K562 (cell line): ENCODE results near the gene CENPH. TPM values are rescaled to one million over a fixed set of nuclear protein-coding genes. Genes with fewer than 3 reads are reported as not detected.
A peak's percentile ranks its signal among the peaks of the same experiment; 100 is the strongest.

Source experiments
- ATF6 ChIP-seq: sonication (generic); formaldehyde crosslinking; IDR thresholded peaks from 2 replicates; pipeline ENCODE4 v1.4.0; 2020; ENCODE audit warnings: mild to moderate bottlenecking, missing genetic modification reagents
- FUS ChIP-seq: fragments of 200-400 bp; formaldehyde crosslinking; optimal IDR thresholded peaks from 2 replicates; pipeline ENCODE3; 2017; ENCODE audit warnings: low read depth, low read length
- HNRNPUL1 ChIP-seq: fragments of 200-400 bp; formaldehyde crosslinking; IDR thresholded peaks from 2 replicates; pipeline ENCODE4 v1.6.1; 2017; ENCODE audit warnings: low read length
- NR2C2 ChIP-seq, 2 experiments: fragments of 200-800 bp in 1 of 2; sonication (Bioruptor generic) in 1 of 2; sonication (generic) in 1 of 2; formaldehyde crosslinking in 1 of 2; IDR thresholded peaks; 2 replicates each; pipeline versions ENCODE4 v1.6.1 to v1.8.0; 2016 to 2022; ENCODE audit warnings: mild to moderate bottlenecking in 1 of 2, missing compliant biosample characterization in 1 of 2, missing genetic modification characterization in 1 of 2, missing genetic modification reagents in 1 of 2
- PBX2 ChIP-seq, 2 experiments: IDR thresholded peaks in 1 of 2; conservative IDR thresholded peaks in 1 of 2; 2 replicates each; pipeline ENCODE4 v1.6.1; 2016; ENCODE audit warnings: low read depth in 2 of 2, mild to moderate bottlenecking in 1 of 2, missing compliant biosample characterization in 1 of 2, missing genetic modification characterization in 1 of 2, moderate library complexity in 1 of 2
- SP1 ChIP-seq: sonication (generic); formaldehyde crosslinking; IDR thresholded peaks from 2 replicates; pipeline ENCODE4 v1.8.1; 2022; ENCODE audit warnings: mild to moderate bottlenecking, missing genetic modification reagents
- TBP ChIP-seq: optimal IDR thresholded peaks from 2 replicates; pipeline ENCODE3; 2011; ENCODE audit warnings: low read depth, low read length, improper control_type of control experiment
- ZBTB17 ChIP-seq: fragments of 450-650 bp; formaldehyde crosslinking; IDR thresholded peaks from 2 replicates; pipeline ENCODE4 v1.4.0; 2020; ENCODE audit warnings: mild to moderate bottlenecking
- ZNF445 ChIP-seq: fragments of 250-450 bp; sonication (Bioruptor Pico); IDR thresholded peaks from 2 replicates; pipeline ENCODE4 v1.4.0; 2020; ENCODE audit warnings: low read depth, mild to moderate bottlenecking, moderate library complexity
- polyA plus RNA-seq, 8 experiments: library from polyadenylated mRNA; depleted of rRNA in 4 of 8; stranded (reverse) in 5 of 8; unstranded in 3 of 8; fragments of >200 nt; fragmentation: Nextera tagmentation in 2 of 8; fragmentation: Illumina TruSeq in 1 of 8; extraction: Ambion mirVana in 2 of 8; extraction: Trizol in 1 of 8; gene quantifications; 2 replicates each; pipeline versions ENCODE4 v1.2.1 to v1.2.3, GENCODE V29; 2011 to 2014; ENCODE audit warnings: inconsistent platforms in 1 of 8, missing spikeins in 1 of 8
- total RNA-seq, 7 experiments: library from RNA; depleted of rRNA in 6 of 7; stranded (reverse); fragments of >200 nt in 6 of 7; fragmentation: Illumina TruSeq in 2 of 7; extraction: Trizol in 2 of 7; gene quantifications; 2 replicates each; pipeline versions ENCODE4 v1.2.1 to v1.2.3, GENCODE V29; 2011 to 2021; ENCODE audit warnings: low replicate concordance in 1 of 7
- TF ChIP-seq, protein P1 (sequence below): fragments of 200-800 bp; sonication (Bioruptor generic); IDR thresholded peaks from 2 replicates; pipeline ENCODE4 v1.6.1; 2017; ENCODE audit warnings: missing genetic modification characterization, missing compliant biosample characterization
- TF ChIP-seq, protein P2 (sequence below): sonication (generic); formaldehyde crosslinking; IDR thresholded peaks from 2 replicates; pipeline ENCODE4 v1.8.0; 2023; ENCODE audit warnings: mild to moderate bottlenecking, missing genetic modification reagents
- TF ChIP-seq, protein P3 (sequence below): fragments of 250-450 bp; sonication (Bioruptor Pico); IDR thresholded peaks from 2 replicates; pipeline ENCODE4 v1.4.0; 2020

The CENPH gene
- total and polyA plus RNA-seq, 9 of the 15 experiments (the other 6 are each of a cell fraction or from before 2014, with no cell fraction given): 10.5 to 124 (median 74.9) TPM

- TF ChIP-seq PBX2 (CRISPR knock-in tag; IDR thresholded peaks at IDR 0.05; ENCODE audit: low read depth) (no peak), PBX2 (tag; conservative IDR thresholded peaks at IDR 0.05; ENCODE audit: low read depth) (no peak), ATF6 (CRISPR knock-in tag) (0 out of 2 replicates have a peak, but pooled peaks have one; percentile 55), FUS (no peak), ZNF445 (no peak), ZBTB17 (CRISPR knock-in tag) (peak; percentile 70; the same call in 1 of the 2 replicates), HNRNPUL1 (no peak), TBP (peak; percentile 76), SP1 (no peak; the same call in 1 of the 2 replicates), NR2C2 (CRISPR knock-in tag; IDR thresholded peaks at IDR 0.05) (peak; percentile 79; the same call in 1 of the 2 replicates), NR2C2 (tag; IDR thresholded peaks at IDR 0.05) (peak; percentile 97)
- TF ChIP-seq, protein P1, sequence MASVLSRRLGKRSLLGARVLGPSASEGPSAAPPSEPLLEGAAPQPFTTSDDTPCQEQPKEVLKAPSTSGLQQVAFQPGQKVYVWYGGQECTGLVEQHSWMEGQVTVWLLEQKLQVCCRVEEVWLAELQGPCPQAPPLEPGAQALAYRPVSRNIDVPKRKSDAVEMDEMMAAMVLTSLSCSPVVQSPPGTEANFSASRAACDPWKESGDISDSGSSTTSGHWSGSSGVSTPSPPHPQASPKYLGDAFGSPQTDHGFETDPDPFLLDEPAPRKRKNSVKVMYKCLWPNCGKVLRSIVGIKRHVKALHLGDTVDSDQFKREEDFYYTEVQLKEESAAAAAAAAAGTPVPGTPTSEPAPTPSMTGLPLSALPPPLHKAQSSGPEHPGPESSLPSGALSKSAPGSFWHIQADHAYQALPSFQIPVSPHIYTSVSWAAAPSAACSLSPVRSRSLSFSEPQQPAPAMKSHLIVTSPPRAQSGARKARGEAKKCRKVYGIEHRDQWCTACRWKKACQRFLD (CRISPR knock-in tag): peak; percentile 61; the same call in 1 of the 2 replicates
- TF ChIP-seq, protein P2, sequence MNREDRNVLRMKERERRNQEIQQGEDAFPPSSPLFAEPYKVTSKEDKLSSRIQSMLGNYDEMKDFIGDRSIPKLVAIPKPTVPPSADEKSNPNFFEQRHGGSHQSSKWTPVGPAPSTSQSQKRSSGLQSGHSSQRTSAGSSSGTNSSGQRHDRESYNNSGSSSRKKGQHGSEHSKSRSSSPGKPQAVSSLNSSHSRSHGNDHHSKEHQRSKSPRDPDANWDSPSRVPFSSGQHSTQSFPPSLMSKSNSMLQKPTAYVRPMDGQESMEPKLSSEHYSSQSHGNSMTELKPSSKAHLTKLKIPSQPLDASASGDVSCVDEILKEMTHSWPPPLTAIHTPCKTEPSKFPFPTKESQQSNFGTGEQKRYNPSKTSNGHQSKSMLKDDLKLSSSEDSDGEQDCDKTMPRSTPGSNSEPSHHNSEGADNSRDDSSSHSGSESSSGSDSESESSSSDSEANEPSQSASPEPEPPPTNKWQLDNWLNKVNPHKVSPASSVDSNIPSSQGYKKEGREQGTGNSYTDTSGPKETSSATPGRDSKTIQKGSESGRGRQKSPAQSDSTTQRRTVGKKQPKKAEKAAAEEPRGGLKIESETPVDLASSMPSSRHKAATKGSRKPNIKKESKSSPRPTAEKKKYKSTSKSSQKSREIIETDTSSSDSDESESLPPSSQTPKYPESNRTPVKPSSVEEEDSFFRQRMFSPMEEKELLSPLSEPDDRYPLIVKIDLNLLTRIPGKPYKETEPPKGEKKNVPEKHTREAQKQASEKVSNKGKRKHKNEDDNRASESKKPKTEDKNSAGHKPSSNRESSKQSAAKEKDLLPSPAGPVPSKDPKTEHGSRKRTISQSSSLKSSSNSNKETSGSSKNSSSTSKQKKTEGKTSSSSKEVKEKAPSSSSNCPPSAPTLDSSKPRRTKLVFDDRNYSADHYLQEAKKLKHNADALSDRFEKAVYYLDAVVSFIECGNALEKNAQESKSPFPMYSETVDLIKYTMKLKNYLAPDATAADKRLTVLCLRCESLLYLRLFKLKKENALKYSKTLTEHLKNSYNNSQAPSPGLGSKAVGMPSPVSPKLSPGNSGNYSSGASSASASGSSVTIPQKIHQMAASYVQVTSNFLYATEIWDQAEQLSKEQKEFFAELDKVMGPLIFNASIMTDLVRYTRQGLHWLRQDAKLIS (CRISPR knock-in tag): peak; percentile 94; the same call in 1 of the 2 replicates
- TF ChIP-seq, protein P3, sequence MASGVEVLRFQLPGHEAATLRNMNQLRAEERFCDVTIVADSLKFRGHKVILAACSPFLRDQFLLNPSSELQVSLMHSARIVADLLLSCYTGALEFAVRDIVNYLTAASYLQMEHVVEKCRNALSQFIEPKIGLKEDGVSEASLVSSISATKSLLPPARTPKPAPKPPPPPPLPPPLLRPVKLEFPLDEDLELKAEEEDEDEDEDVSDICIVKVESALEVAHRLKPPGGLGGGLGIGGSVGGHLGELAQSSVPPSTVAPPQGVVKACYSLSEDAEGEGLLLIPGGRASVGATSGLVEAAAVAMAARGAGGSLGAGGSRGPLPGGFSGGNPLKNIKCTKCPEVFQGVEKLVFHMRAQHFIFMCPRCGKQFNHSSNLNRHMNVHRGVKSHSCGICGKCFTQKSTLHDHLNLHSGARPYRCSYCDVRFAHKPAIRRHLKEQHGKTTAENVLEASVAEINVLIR: 0 out of 2 replicates have a peak, but pooled peaks have one; percentile 17
Measured at GRCh38 chr5:69217548-69218526, 28.5 kb downstream of the CENPH start (continued).
